HFFc6 (cell line): ENCODE results near the gene OPTC. TPM values are rescaled to one million over a fixed set of nuclear protein-coding genes. Genes with fewer than 3 reads are reported as not detected.

Experiments
- DNase-seq: peaks from one replicate; pipeline ENCODE4 v3.0.0-alpha.2; 2018
- H3K27ac Mint-ChIP-seq: 2 replicates; pipeline ENCODE4 v1.8.0; 2020; ENCODE audit warnings: mild to moderate bottlenecking, mixed read lengths
- H3K27me3 Mint-ChIP-seq: 2 replicates; pipeline ENCODE4 v1.8.0; 2021; ENCODE audit warnings: mild to moderate bottlenecking, moderate library complexity, mixed read lengths; ENCODE audit not compliant: insufficient read depth
- H3K36me3 Mint-ChIP-seq: 2 replicates; pipeline ENCODE4 v1.8.0; 2021; ENCODE audit warnings: low read depth, mixed read lengths
- H3K4me1 Mint-ChIP-seq: 2 replicates; pipeline ENCODE4 v1.8.0; 2020; ENCODE audit warnings: low read depth, mixed read lengths
- H3K4me3 Mint-ChIP-seq: 2 replicates; pipeline ENCODE4 v1.8.0; 2020; ENCODE audit warnings: mild to moderate bottlenecking, moderate library complexity, mixed read lengths
- H3K9me3 Mint-ChIP-seq: 2 replicates; pipeline ENCODE4 v1.8.0; 2020; ENCODE audit warnings: mild to moderate bottlenecking, mixed read lengths
- CTCF ChIP-seq: fragments of 200-600 bp; sonication (generic); IDR thresholded peaks from 2 replicates; pipeline ENCODE4 v1.5.0; 2021; ENCODE audit warnings: antibody characterized with exemption, mild to moderate bottlenecking
- total RNA-seq, 6 experiments: library from RNA; stranded (reverse); fragmentation: NEBNext Ultra II Directional; extraction: Animal tissue kit (Norgen Biotek cat#: 25700); gene quantifications; 2 replicates in 1 of 6; 3 replicates in 5 of 6; pipeline ENCODE4 v1.2.3, GENCODE V29; 2021

Gene OPTC
- total RNA-seq, 6 experiments from 2014 or later = not detected

GRCh38 chr1:203537806-203538464 is 44.0 kb downstream of the OPTC start:
- no peak for DNase-seq
- H3K9me3 Mint-ChIP-seq = no peaks in the 10 kb centered on the region
- H3K4me3 Mint-ChIP-seq = no peak overlapping the region
- H3K27me3 Mint-ChIP-seq = peaks cover 1% of the 10 kb centered on the region; the same call in 1 of the 2 replicates
- H3K4me1 Mint-ChIP-seq = peaks cover 62% of the 10 kb centered on the region
- TF ChIP-seq CTCF = no peak
- H3K36me3 Mint-ChIP-seq = no peaks in the 10 kb centered on the region
- H3K27ac Mint-ChIP-seq = peak overlapping the region; percentile 79

- H3K27ac Mint-ChIP-seq = no peak overlapping the region
- H3K4me1 Mint-ChIP-seq = peaks cover 56% of the 10 kb centered on the region
- TF ChIP-seq CTCF = no peak
- no peaks in the 10 kb centered on the region for H3K36me3 Mint-ChIP-seq
- H3K27me3 Mint-ChIP-seq = peaks cover 1% of the 10 kb centered on the region; the same call in 1 of the 2 replicates
- H3K4me3 Mint-ChIP-seq = no peak overlapping the region
- no peak for DNase-seq
- H3K9me3 Mint-ChIP-seq = no peaks in the 10 kb centered on the region
Observed at GRCh38 chr1:203538726-203539125, 44.8 kb downstream of the OPTC start.

- H3K27ac Mint-ChIP-seq = no peak overlapping the region
- no peak for DNase-seq
- no peak overlapping the region for H3K4me3 Mint-ChIP-seq
- TF ChIP-seq CTCF = no peak
- no peaks in the 10 kb centered on the region for H3K9me3 Mint-ChIP-seq
- H3K27me3 Mint-ChIP-seq = peaks cover 1% of the 10 kb centered on the region; the same call in 1 of the 2 replicates
- no peaks in the 10 kb centered on the region for H3K36me3 Mint-ChIP-seq
- peaks cover 53% of the 10 kb centered on the region for H3K4me1 Mint-ChIP-seq
Observed at GRCh38 chr1:203539831-203540546, 46.0 kb downstream of the OPTC start.

- DNase-seq = no peak
Observed at GRCh38 chr1:203544485-203544884, 50.5 kb downstream of the OPTC start.

More at GRCh38 chr1:203544485-203544884, 50.5 kb downstream of the OPTC start:
- TF ChIP-seq CTCF = no peak
- H3K27me3 Mint-ChIP-seq = no peaks in the 10 kb centered on the region; the same call in 1 of the 2 replicates
- H3K27ac Mint-ChIP-seq = no peak overlapping the region
- H3K9me3 Mint-ChIP-seq = no peaks in the 10 kb centered on the region
- no peaks in the 10 kb centered on the region for H3K36me3 Mint-ChIP-seq
- peaks cover 45% of the 10 kb centered on the region for H3K4me1 Mint-ChIP-seq
- no peak overlapping the region; the same call in 1 of the 2 replicates for H3K4me3 Mint-ChIP-seq
